PC-9 (cell line): Measurements from ENCODE around the gene SLC39A3.

Source experiments
- CTCF ChIP-seq: fragments of 200-600 bp; sonication (generic); conservative IDR thresholded peaks from 2 replicates; pipeline ENCODE4 v1.6.1; 2017; ENCODE audit warnings: mixed run types, antibody characterized with exemption, mild to moderate bottlenecking, moderate library complexity
- EZH2 ChIP-seq: fragments of 200-600 bp; sonication (generic); IDR thresholded peaks from 2 replicates; pipeline ENCODE4 v1.8.0; 2017; ENCODE audit warnings: antibody characterized with exemption, low read depth

GRCh38 chr19:2699413-2700140, 40.2 kb downstream of the SLC39A3 start:
- TF ChIP-seq CTCF (no peak), EZH2 (no peak)
